ENCODE results near the gene SKA3.

SKA3 gene

DNA sequence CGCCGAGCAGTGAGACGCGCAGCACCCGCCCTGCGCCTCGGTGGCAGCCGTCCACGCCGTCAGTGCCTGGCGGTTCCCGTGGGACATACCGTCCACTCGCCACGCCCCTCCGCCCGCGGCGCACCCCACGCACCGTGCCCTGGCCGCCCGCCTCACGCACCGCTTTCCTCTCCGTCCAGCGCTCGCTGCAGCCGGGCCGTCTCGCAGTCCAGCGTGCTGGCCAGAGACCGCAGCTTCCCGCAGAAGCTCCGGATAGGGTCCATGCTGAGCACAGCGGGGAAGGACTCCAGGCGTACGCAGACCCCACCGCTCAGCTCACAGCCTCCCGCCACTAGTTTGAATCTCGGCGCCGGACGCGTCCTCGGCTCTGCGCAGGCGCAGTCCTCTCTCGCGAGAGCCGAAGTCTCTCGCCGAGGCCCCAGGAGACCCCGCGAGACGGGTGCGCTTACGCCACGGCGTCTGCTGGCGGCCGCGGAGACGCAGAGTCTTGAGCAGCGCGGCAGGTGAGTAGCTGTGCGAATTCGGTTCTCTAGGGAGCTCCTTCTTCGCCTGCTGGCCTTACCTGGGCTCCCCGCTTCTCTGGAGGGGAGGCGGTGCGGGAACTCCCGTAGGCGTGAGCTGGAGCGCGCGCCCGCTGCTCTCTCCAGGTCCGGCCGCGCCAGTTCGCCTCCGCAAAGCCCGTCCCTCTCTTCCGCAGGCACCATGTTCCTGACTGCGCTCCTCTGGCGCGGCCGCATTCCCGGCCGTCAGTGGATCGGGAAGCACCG is at the start of gene SKA3, which contains the start of gene MRPL57 (continued):
- TF ChIP-seq, protein P1, sequence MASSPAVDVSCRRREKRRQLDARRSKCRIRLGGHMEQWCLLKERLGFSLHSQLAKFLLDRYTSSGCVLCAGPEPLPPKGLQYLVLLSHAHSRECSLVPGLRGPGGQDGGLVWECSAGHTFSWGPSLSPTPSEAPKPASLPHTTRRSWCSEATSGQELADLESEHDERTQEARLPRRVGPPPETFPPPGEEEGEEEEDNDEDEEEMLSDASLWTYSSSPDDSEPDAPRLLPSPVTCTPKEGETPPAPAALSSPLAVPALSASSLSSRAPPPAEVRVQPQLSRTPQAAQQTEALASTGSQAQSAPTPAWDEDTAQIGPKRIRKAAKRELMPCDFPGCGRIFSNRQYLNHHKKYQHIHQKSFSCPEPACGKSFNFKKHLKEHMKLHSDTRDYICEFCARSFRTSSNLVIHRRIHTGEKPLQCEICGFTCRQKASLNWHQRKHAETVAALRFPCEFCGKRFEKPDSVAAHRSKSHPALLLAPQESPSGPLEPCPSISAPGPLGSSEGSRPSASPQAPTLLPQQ (tag by site-specific recombination; IDR thresholded peaks at IDR 0.05), result 0 out of 2 replicates have a peak, but pooled peaks have one; percentile 58
- no peak for TF ChIP-seq ZNF624 (tag by site-specific recombination; IDR thresholded peaks at IDR 0.05)
- no peak for TF ChIP-seq ZNF280D (tag by site-specific recombination; IDR thresholded peaks at IDR 0.05)
- TF ChIP-seq SCRT2 (tag by site-specific recombination; IDR thresholded peaks at IDR 0.05), result peak; percentile 64; the same call in 1 of the 2 replicates
- TF ChIP-seq, protein P2, sequence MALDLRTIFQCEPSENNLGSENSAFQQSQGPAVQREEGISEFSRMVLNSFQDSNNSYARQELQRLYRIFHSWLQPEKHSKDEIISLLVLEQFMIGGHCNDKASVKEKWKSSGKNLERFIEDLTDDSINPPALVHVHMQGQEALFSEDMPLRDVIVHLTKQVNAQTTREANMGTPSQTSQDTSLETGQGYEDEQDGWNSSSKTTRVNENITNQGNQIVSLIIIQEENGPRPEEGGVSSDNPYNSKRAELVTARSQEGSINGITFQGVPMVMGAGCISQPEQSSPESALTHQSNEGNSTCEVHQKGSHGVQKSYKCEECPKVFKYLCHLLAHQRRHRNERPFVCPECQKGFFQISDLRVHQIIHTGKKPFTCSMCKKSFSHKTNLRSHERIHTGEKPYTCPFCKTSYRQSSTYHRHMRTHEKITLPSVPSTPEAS (tag by site-specific recombination; IDR thresholded peaks at IDR 0.05), result no peak
- no peak for TF ChIP-seq ZNF146 (tag by site-specific recombination; IDR thresholded peaks at IDR 0.05)
- TF ChIP-seq ZNF558 (tag by site-specific recombination; IDR thresholded peaks at IDR 0.05), result no peak
- TF ChIP-seq ZNF335 (tag by site-specific recombination; conservative IDR thresholded peaks at IDR 0.05), result peak; percentile 79
- TF ChIP-seq ZNF530 (tag by site-specific recombination; IDR thresholded peaks at IDR 0.05; ENCODE audit: low read depth), result no peak
- peak; percentile 62; the same call in 1 of the 2 replicates for TF ChIP-seq OSR2 (tag by site-specific recombination; IDR thresholded peaks at IDR 0.05)
- peak; percentile 87 for TF ChIP-seq ZNF501 (tag by site-specific recombination; IDR thresholded peaks at IDR 0.05)
- TF ChIP-seq ZNF2 (tag by site-specific recombination; IDR thresholded peaks at IDR 0.05), result peak; percentile 58; the same call in 1 of the 2 replicates
- no peak for TF ChIP-seq ZNF211 (tag by site-specific recombination; IDR thresholded peaks at IDR 0.05; ENCODE audit: low read depth)
- TF ChIP-seq, protein P3, sequence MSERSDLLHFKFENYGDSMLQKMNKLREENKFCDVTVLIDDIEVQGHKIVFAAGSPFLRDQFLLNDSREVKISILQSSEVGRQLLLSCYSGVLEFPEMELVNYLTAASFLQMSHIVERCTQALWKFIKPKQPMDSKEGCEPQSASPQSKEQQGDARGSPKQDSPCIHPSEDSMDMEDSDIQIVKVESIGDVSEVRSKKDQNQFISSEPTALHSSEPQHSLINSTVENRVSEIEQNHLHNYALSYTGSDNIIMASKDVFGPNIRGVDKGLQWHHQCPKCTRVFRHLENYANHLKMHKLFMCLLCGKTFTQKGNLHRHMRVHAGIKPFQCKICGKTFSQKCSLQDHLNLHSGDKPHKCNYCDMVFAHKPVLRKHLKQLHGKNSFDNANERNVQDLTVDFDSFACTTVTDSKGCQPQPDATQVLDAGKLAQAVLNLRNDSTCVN (tag by site-specific recombination; optimal IDR thresholded peaks at IDR 0.05), result peak; percentile 96
- peak; percentile 94 for TF ChIP-seq ZIC2 (tag by site-specific recombination; IDR thresholded peaks at IDR 0.05)
- TF ChIP-seq ZNF114 (tag by site-specific recombination; IDR thresholded peaks at IDR 0.05), result no peak
- TF ChIP-seq ZNF791 (tag by site-specific recombination; IDR thresholded peaks at IDR 0.05), result no peak
- TF ChIP-seq, protein P4, sequence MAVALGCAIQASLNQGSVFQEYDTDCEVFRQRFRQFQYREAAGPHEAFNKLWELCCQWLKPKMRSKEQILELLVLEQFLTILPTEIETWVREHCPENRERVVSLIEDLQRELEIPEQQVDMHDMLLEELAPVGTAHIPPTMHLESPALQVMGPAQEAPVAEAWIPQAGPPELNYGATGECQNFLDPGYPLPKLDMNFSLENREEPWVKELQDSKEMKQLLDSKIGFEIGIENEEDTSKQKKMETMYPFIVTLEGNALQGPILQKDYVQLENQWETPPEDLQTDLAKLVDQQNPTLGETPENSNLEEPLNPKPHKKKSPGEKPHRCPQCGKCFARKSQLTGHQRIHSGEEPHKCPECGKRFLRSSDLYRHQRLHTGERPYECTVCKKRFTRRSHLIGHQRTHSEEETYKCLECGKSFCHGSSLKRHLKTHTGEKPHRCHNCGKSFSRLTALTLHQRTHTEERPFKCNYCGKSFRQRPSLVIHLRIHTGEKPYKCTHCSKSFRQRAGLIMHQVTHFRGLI (tag by site-specific recombination; IDR thresholded peaks at IDR 0.05), result no peak
- TF ChIP-seq HIC1 (tag by site-specific recombination; IDR thresholded peaks at IDR 0.05), result 0 out of 2 replicates have a peak, but pooled peaks have one; percentile 23
- peak; percentile 27; the same call in 1 of the 2 replicates for TF ChIP-seq ZNF341 (tag by site-specific recombination; IDR thresholded peaks at IDR 0.05; ENCODE audit: low read depth)
- TF ChIP-seq ZNF76 (tag by site-specific recombination; IDR thresholded peaks at IDR 0.05; ENCODE audit: borderline replicate concordance, low read depth), result peak; percentile 78
- TF ChIP-seq KLF16 (tag by site-specific recombination; IDR thresholded peaks at IDR 0.05), result peak; percentile 85
- TF ChIP-seq ZNF521 (tag by site-specific recombination; IDR thresholded peaks at IDR 0.05), result no peak
- no peak for TF ChIP-seq ZBTB1 (tag by site-specific recombination; IDR thresholded peaks at IDR 0.05)
- TF ChIP-seq ZNF747 (tag by site-specific recombination; IDR thresholded peaks at IDR 0.05), result no peak
- no peak for TF ChIP-seq ZNF660 (tag by site-specific recombination; IDR thresholded peaks at IDR 0.05)
- TF ChIP-seq ZNF670 (tag by site-specific recombination; IDR thresholded peaks at IDR 0.05; ENCODE audit: low read depth), result no peak
- no peak for TF ChIP-seq ZNF404 (tag by site-specific recombination; IDR thresholded peaks at IDR 0.05)
- peak; percentile 21 for TF ChIP-seq ZBTB17 (tag by site-specific recombination; IDR thresholded peaks at IDR 0.05)
